HG03108 (cell line): ENCODE data around the gene PCDHB13.
"Not testable (repeated sequence)": the region's sequence is repeated elsewhere in the genome, so short reads cannot be mapped to it uniquely, and the experiment has no call there.

Source experiments
- ATAC-seq: cut with Tn5 transposase; IDR thresholded peaks from one replicate; pipeline ENCODE4 v1.9.1; 2021; ENCODE audit warnings: moderate library complexity; ENCODE audit not compliant: unreplicated experiment

PCDHB13 gene

GRCh38 chr5:141201126-141201525 is 12.6 kb upstream of the PCDHB13 start:
- ATAC-seq = not testable (repeated sequence)

DNA sequence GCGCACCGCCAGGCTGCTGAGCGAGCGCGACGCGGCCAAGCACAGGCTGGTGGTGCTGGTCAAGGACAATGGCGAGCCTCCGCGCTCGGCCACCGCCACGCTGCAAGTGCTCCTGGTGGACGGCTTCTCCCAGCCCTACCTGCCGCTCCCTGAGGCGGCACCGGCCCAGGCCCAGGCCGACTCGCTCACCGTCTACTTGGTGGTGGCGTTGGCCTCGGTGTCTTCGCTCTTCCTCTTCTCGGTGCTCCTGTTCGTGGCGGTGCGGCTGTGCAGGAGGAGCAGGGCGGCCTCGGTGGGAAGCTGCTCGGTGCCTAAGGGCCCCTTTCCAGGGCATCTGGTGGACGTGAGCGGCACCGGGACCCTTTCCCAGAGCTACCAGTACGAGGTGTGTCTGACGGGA is 12.1 kb upstream of the PCDHB13 start:
- not testable (repeated sequence) for ATAC-seq

DNA sequence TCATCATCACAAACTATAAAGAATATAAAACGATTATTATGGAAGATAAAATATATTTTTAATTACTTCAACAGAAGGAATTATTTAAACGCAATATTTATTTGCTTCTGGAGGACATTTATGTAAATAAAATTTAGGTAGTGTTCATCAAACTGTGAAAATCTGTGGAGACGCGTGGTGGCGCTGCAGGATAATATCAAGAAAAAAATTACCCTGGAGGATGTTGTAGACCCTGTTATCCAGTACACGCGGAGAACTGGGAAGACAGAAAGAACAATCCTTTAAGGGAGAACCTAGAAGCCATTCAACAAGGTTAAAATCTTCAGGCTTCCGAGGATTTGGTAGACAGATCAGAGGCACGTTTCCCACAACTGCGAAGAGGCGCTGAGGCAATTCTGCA is 5.2 kb upstream of the PCDHB13 start, which contains the start of gene PCDHB12:
Gene PCDHB12, plus strand, starts transcription at position 242 of the 400 bp plus-strand sequence. CDS start 189 bp downstream, outside the sequence.
- ATAC-seq = no peak

GRCh38 chr5:141210281-141210680 is 3.4 kb upstream of the PCDHB13 start:
- ATAC-seq = not testable (repeated sequence)

- not testable (repeated sequence) for ATAC-seq
These were observed 2.9 kb upstream of the PCDHB13 start for GRCh38 chr5:141210849-141211248.

- ATAC-seq = not testable (repeated sequence)
These were observed 864 bp downstream of the PCDHB13 start for GRCh38 chr5:141214583-141214982.

DNA sequence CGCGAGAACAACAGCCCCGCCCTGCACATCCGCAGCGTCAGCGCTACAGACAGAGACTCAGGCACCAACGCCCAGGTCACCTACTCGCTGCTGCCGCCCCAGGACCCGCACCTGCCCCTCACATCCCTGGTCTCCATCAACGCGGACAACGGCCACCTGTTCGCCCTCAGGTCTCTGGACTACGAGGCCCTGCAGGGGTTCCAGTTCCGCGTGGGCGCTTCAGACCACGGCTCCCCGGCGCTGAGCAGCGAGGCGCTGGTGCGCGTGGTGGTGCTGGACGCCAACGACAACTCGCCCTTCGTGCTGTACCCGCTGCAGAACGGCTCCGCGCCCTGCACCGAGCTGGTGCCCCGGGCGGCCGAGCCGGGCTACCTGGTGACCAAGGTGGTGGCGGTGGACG is 1.8 kb downstream of the PCDHB13 start:
- ATAC-seq = not testable (repeated sequence)

- ATAC-seq = not testable (repeated sequence)
These were observed 2.3 kb downstream of the PCDHB13 start for GRCh38 chr5:141216035-141216434.

DNA sequence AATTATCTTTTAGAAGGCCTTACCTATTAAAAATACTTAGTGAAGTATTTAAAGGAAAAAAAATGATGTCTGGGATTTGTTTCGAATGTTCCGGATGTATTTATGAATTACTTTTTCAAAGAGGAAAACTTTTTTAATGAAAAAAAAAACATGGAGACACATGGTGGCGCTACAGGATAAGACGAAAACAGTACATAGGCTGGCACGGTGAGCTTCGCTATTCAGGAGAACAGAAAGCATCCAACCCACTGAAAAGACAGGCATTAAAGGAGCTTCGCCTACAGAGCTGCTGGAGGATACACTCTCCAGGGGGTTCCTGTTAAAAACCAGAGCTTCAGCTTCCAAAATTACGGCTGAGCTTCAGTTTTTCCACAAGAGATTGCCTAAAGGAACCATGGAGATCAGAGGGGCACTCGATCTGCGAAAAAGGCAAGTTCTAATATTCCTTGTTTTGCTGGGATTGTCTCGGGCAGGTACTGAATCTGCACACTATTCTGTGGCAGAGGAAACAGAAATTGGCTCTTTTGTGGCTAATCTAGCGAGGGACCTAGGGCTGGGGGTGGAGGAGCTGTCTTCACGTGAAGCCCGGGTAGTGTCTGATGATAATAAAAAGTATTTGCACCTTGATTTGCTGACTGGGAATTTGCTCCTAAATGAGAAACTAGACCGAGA is 9.5 kb downstream of the PCDHB13 start, which contains the start of gene PCDHB14:
Gene PCDHB14, plus strand, starts transcription at position 232 of the 672 bp plus-strand sequence. Its CDS starts 163 bp downstream, at position 395.
- ATAC-seq = no peak

- ATAC-seq = not testable (repeated sequence)
These were observed 11.1 kb downstream of the PCDHB13 start for GRCh38 chr5:141224844-141225243.

- not testable (repeated sequence) for ATAC-seq
These were observed 11.7 kb downstream of the PCDHB13 start for GRCh38 chr5:141225421-141225820.

DNA sequence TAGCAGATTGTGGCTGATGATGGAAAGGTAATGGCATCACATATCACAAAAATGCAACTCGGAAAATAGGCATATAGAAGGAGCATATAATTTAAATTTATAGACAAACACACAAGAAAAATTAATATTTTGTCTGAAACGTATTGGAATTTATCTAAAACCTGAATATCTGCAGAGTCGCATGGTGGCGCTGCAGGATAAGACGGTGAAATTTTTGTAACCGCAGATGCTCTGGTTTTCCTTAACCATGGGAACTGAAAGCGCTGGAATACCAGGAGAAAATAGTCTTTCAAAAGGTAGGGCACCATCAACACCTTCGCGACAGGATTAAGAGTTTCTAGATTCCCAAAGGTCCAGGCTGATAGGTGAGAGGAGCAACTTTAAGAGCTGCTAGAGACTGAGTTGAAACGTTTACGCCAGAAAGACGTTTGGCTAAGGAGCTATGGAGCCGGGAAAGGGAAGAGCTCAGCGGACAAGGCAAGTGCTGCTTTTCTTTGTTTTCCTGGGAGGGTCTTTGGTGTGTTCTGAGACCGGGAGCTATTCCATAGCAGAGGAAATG is 20.5 kb downstream of the PCDHB13 start:
- no peak for ATAC-seq

- not testable (repeated sequence) for ATAC-seq
These were observed 22.2 kb downstream of the PCDHB13 start for GRCh38 chr5:141235922-141236321.

DNA sequence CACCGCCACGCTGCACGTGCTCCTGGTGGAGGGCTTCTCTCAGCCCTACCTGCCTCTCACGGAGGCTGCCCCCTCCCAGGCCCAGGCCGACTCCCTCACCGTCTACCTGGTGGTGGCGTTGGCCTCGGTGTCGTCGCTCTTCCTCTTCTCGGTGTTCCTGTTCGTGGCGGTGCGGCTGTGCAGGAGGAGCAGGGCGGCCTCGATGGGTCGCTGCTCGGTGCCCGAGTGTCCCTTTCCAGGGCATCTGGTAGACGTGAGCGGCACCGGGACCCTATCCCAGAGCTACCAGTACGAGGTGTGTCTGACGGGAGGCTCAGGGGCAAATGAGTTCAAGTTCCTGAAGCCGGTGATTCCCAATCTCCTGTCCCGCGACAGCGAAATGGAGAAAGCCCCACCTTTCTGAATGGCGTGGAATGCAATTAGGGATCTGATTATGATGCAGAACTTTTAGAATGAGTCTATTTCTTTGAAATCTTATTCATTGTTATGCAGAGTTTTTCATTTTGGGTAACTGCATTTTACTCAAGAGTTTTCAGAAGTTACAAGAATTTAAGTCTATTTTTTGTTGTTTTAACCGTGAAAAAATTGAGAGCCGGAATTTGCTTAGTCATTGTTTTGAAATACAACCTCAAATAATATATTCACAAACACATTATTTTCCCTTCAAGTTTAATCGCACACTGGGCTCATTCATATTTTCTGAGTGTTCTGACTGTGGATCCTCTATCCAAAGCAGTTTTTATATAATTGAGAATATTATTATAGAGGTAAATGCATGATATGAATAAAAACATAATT is 23.0 kb downstream of the PCDHB13 start:
- no peak for ATAC-seq

DNA sequence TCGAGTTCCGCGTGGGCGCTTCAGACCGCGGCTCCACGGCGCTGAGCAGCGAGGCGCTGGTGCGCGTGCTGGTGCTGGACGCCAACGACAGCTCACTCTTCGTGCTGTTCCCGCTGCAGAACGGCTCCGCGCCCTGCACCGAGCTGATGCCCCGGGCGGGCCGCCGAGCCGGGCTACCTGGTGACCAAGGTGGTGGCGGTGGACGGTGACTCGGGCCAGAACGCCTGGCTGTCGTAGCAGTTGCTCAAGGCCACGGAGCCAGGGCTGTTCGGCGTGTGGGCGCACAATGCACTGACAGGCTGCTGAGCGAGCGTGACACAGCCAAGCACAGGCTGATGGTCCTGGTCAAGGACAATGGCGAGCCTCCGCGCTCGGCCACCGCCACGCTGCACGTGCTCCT is 27.8 kb downstream of the PCDHB13 start:
- ATAC-seq = no peak

GRCh38 chr5:141245250-141245717 is 31.6 kb downstream of the PCDHB13 start, which contains the start of gene PCDHB15:
PCDHB15 (plus strand) TSS chr5:141245395; CDS start chr5:141245579, 184 bp downstream.
- no peak for ATAC-seq

DNA sequence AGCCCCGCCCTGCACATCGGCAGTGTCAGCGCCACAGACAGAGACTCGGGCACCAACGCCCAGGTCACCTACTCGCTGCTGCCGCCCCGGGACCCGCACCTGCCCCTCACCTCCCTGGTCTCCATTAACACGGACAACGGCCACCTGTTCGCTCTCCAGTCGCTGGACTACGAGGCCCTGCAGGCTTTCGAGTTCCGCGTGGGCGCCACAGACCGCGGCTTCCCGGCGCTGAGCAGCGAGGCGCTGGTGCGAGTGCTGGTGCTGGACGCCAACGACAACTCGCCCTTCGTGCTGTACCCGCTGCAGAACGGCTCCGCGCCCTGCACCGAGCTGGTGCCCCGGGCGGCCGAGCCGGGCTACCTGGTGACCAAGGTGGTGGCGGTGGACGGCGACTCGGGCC is 33.3 kb downstream of the PCDHB13 start:
- ATAC-seq = not testable (repeated sequence)

GRCh38 chr5:141247434-141247833 is 33.7 kb downstream of the PCDHB13 start:
- ATAC-seq = not testable (repeated sequence)

GRCh38 chr5:141250576-141250975 is 36.9 kb downstream of the PCDHB13 start:
- ATAC-seq = no peak

DNA sequence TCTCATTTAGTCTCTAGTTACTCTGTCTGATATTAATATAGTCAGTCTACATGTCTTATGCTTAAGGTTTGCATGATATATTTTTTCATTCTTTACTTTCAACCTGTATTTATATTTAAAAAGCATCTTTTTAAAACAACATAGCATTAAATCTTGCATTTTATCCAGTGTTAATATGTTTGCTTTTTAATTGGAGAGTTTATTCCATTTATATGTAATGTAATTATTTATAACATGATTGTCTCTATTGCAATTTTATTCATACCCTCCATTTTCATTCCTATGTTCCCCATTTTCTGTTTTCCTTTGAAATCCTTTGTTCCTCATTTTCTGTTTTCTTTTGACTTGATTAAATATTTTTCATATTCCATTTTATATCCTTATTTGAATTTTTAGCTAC is 44.7 kb downstream of the PCDHB13 start:
- no peak for ATAC-seq

GRCh38 chr5:141258948-141259347 is 45.2 kb downstream of the PCDHB13 start:
- ATAC-seq = no peak
